ENCODE results near the gene SFMBT2. TPM values are rescaled to one million over a fixed set of nuclear protein-coding genes. Genes with fewer than 3 reads are reported as not detected.

SFMBT2 gene
- total RNA-seq, 1 experiment from 2014 or later, result 0.02 TPM

GRCh38 chr10:7370511-7370910, 40.3 kb downstream of the SFMBT2 start:
- Histone ChIP-seq H3K27ac (ENCODE audit: low read depth, low read length) (no peak overlapping the region), H3K36me3 (ENCODE audit: control insufficient read depth in 1 of 2, insufficient read depth in 2 of 2, low read length in 2 of 2) (no peaks in the 10 kb centered on the region), H4K20me1 (ENCODE audit: insufficient read depth) (no peaks in the 10 kb centered on the region), H3K27me3 (ENCODE audit: insufficient read depth, low read length) (no peaks in the 10 kb centered on the region), H3K9me2 (ENCODE audit: insufficient read depth) (no peaks in the 10 kb centered on the region), H2AFZ (ENCODE audit: low read depth, low read length, poor library complexity, severe bottlenecking) (no peak overlapping the region), H3K79me2 (ENCODE audit: insufficient read depth, low read length) (no peaks in the 10 kb centered on the region), H3K9ac (ENCODE audit: low read length) (no peak overlapping the region), H3K4me3 (replicated peaks in 1 of 2; ENCODE audit: low read depth in 1 of 2, low read length in 2 of 2) (no peak overlapping the region), H3K9me3 (ENCODE audit: control insufficient read depth in 1 of 2, insufficient read depth in 1 of 2, low read depth in 1 of 2, low read length in 2 of 2) (no peaks in the 10 kb centered on the region), H3K4me1 (ENCODE audit: control insufficient read depth in 1 of 2, insufficient read depth in 2 of 2, low read length in 2 of 2) (no peaks in the 10 kb centered on the region), H3K4me2 (ENCODE audit: low read length) (no peak overlapping the region)
- POLR2A ChIA-PET, result no interaction called here
- no peak for ATAC-seq
- CTCF ChIA-PET, result no interaction called here
- no TSS peak for BruUV-seq (replicated peaks)
- intact Hi-C loops (cut with micrococcal nuclease), result no loop called here
- no peak for TF ChIP-seq MAX (IDR thresholded peaks at IDR 0.05)
- no peak for TF ChIP-seq CTCF (IDR thresholded peaks at IDR 0.05 in 2 of 3, conservative IDR thresholded peaks at IDR 0.05 in 1 of 3; ENCODE audit: borderline replicate concordance in 1 of 3, insufficient read depth in 1 of 3, low read depth in 2 of 3, low read length in 2 of 3)
- no peak for TF ChIP-seq ATF3 (IDR thresholded peaks at IDR 0.05)
- TF ChIP-seq SP1 (IDR thresholded peaks at IDR 0.05; ENCODE audit: low read depth), result no peak
- TF ChIP-seq ZFX (IDR thresholded peaks at IDR 0.05), result no peak
- no peak for TF ChIP-seq YY1 (IDR thresholded peaks at IDR 0.05; ENCODE audit: extremely low read depth, insufficient replicate concordance, low read depth, low read length)
- TF ChIP-seq POLR2AphosphoS5 (IDR thresholded peaks at IDR 0.05; ENCODE audit: low read depth, low read length), result no peak
- TF ChIP-seq RAD21 (IDR thresholded peaks at IDR 0.05; ENCODE audit: low read depth), result no peak
- TF ChIP-seq ZNF274 (IDR thresholded peaks at IDR 0.05; ENCODE audit: low read depth, low read length), result no peak
- DNase-seq (ENCODE audit: low read depth, low spot score), result no peak
- RAD21 ChIA-PET (ENCODE audit: low non-redundant PET in 1 of 2, low total read pairs in 2 of 2, uncharacterized antibody in 2 of 2, unreplicated experiment in 2 of 2), result no interaction called here

Data from HCT116 (cell line).